CD14-positive monocyte (primary cell): ENCODE data around the gene DDX27. TPM values are rescaled to one million over a fixed set of nuclear protein-coding genes. Genes with fewer than 3 reads are reported as not detected.

Experiments used
- DNase-seq, 3 donors: peaks; one replicate each; pipeline ENCODE4 v3.0.0-alpha.2; 2011 to 2022
- H2AFZ ChIP-seq: 2 replicates; pipeline ENCODE4 v1.6.0; 2012; ENCODE audit warnings: mild to moderate bottlenecking, low read depth, low read length, inconsistent platforms; ENCODE audit not compliant: insufficient read depth, poor library complexity, severe bottlenecking
- H3K27ac ChIP-seq, 2 donors: 1 replicate in 1 of 2; 2 replicates in 1 of 2; pipeline ENCODE4 v1.5.1; 2012 to 2013; ENCODE audit warnings: low read length in 2 of 2, control low read depth in 1 of 2, inconsistent platforms in 1 of 2, low read depth in 1 of 2, mild to moderate bottlenecking in 1 of 2
- H3K27me3 ChIP-seq, 2 donors: one replicate each; pipeline versions ENCODE4 v1.6.0 to v1.6.1; 2011 to 2013; ENCODE audit warnings: low read length in 2 of 2; ENCODE audit not compliant: control insufficient read depth in 2 of 2, insufficient read depth in 2 of 2
- H3K36me3 ChIP-seq, 2 donors: replicated peaks in 1 of 2; 1 replicate in 1 of 2; 2 replicates in 1 of 2; pipeline versions ENCODE4 v1.5.1 to v1.6.1; 2012 to 2013; ENCODE audit warnings: low read length in 2 of 2, control low read depth in 1 of 2, inconsistent platforms in 1 of 2, mild to moderate bottlenecking in 1 of 2; ENCODE audit not compliant: insufficient read depth in 2 of 2, control insufficient read depth in 1 of 2
- H3K4me1 ChIP-seq, 2 donors: 1 replicate in 1 of 2; 2 replicates in 1 of 2; pipeline versions ENCODE4 v1.5.1 to v1.6.1; 2012 to 2013; ENCODE audit warnings: low read length in 2 of 2, control low read depth in 1 of 2, inconsistent platforms in 1 of 2, mild to moderate bottlenecking in 1 of 2, moderate library complexity in 1 of 2; ENCODE audit not compliant: insufficient read depth in 2 of 2, control insufficient read depth in 1 of 2
- H3K4me2 ChIP-seq: replicated peaks from 2 replicates; pipeline ENCODE3; 2012; ENCODE audit warnings: low read length, moderate library complexity, mild to moderate bottlenecking; ENCODE audit not compliant: poor library complexity, severe bottlenecking; ENCODE audit errors: extremely low read depth
- H3K4me3 ChIP-seq, 3 experiments: fragments of 200-600 bp in 1 of 3; sonication (generic) in 1 of 3; replicated peaks in 1 of 3; 1 replicate in 2 of 3; 2 replicates in 1 of 3; pipeline ENCODE4 v1.5.1; 2011 to 2013; ENCODE audit warnings: low read length in 3 of 3, mild to moderate bottlenecking in 3 of 3, control low read depth in 2 of 3, low read depth in 2 of 3, inconsistent platforms in 1 of 3, moderate library complexity in 1 of 3
- H3K79me2 ChIP-seq: 2 replicates; pipeline ENCODE4 v1.6.0; 2012; ENCODE audit warnings: mild to moderate bottlenecking, control low read depth, inconsistent platforms, low read length, moderate library complexity; ENCODE audit not compliant: insufficient read depth
- H3K9ac ChIP-seq: 2 replicates; pipeline ENCODE4 v1.6.0; 2017; ENCODE audit warnings: low read length, mild to moderate bottlenecking; ENCODE audit not compliant: insufficient read depth, poor library complexity, severe bottlenecking
- H3K9me3 ChIP-seq, 2 donors: replicated peaks in 1 of 2; 1 replicate in 1 of 2; 2 replicates in 1 of 2; pipeline versions ENCODE4 v1.5.1 to v1.6.1; 2012 to 2013; ENCODE audit warnings: low read length in 2 of 2, control low read depth in 1 of 2; ENCODE audit not compliant: control insufficient read depth in 1 of 2, insufficient read depth in 1 of 2
- H4K20me1 ChIP-seq: 2 replicates; pipeline ENCODE4 v1.6.0; 2012; ENCODE audit warnings: mild to moderate bottlenecking, low read length, control low read depth, moderate library complexity; ENCODE audit not compliant: insufficient read depth
- H3K27ac Mint-ChIP-seq, 7 donors: one replicate each; pipeline ENCODE4 v1.8.0; 2020; ENCODE audit warnings: mild to moderate bottlenecking in 7 of 7, mixed read lengths in 7 of 7, moderate library complexity in 6 of 7, inconsistent platforms in 2 of 7
- H3K27me3 Mint-ChIP-seq, 3 donors: one replicate each; pipeline ENCODE4 v1.8.0; 2021 to 2022; ENCODE audit warnings: low read depth in 3 of 3, mild to moderate bottlenecking in 3 of 3, mixed read lengths in 3 of 3, moderate library complexity in 3 of 3, inconsistent platforms in 1 of 3
- H3K36me3 Mint-ChIP-seq, 2 donors: one replicate each; pipeline ENCODE4 v1.8.0; 2020; ENCODE audit warnings: mixed read lengths in 2 of 2, inconsistent platforms in 1 of 2, mild to moderate bottlenecking in 1 of 2
- H3K4me1 Mint-ChIP-seq: one replicate; pipeline ENCODE4 v1.8.0; 2020; ENCODE audit warnings: mild to moderate bottlenecking, mixed read lengths
- H3K4me3 Mint-ChIP-seq, 2 donors: one replicate each; pipeline ENCODE4 v1.8.0; 2020; ENCODE audit warnings: mild to moderate bottlenecking in 2 of 2, mixed read lengths in 2 of 2, moderate library complexity in 1 of 2
- H3K9me3 Mint-ChIP-seq, 7 donors: one replicate each; pipeline ENCODE4 v1.8.0; 2020 to 2022; ENCODE audit warnings: mixed read lengths in 7 of 7, mild to moderate bottlenecking in 6 of 7, moderate library complexity in 6 of 7, inconsistent platforms in 2 of 7
- WGBS: methylation state at CpG from one replicate; pipeline ENCODE4 v1.1.5; 2013; ENCODE audit warnings: missing lambda C conversion rate; ENCODE audit not compliant: insufficient coverage; 5-methylcytosine and 5-hydroxymethylcytosine counted together
- intact Hi-C, 2 donors: fragments of 100-400 bp; cut with micrococcal nuclease; formaldehyde crosslinking; loops; one replicate each; pipeline versions ENCODE4 v1.15.0 to v1.15.1; 2023
- polyA plus RNA-seq, 3 donors: library from polyadenylated mRNA; depleted of rRNA in 1 of 3; unstranded in 2 of 3; stranded (reverse) in 1 of 3; fragments of 300-500 nt in 2 of 3; fragments of >200 nt in 1 of 3; fragmentation: Illumina TruSeq in 2 of 3; gene quantifications; 1 replicate in 2 of 3; 2 replicates in 1 of 3; pipeline ENCODE4 v1.2.3, GENCODE V29; 2012 to 2021
- TF ChIP-seq, protein P1 (sequence below): fragments of 200-600 bp; IDR thresholded peaks from one replicate; pipeline ENCODE4 v1.8.0; 2022; ENCODE audit warnings: antibody characterized with exemption, mild to moderate bottlenecking

DDX27 gene
- polyA plus RNA-seq, 3 donors = 13.8 to 31.5 (median 17.7) TPM

- Histone ChIP-seq H3K27me3 (no peaks in the 10 kb centered on the region), H4K20me1 (no peaks in the 10 kb centered on the region), H3K27ac (no peak overlapping the region), H3K4me3 (no peak overlapping the region), H3K79me2 (peaks cover 4% of the 10 kb centered on the region), H3K4me1 (peaks cover 11 to 13% of the 10 kb centered on the region in 2 donors), H3K9me3 (peaks cover 0 to 5% of the 10 kb centered on the region in 2 donors), H3K36me3 (no peaks in the 10 kb centered on the region), H3K9ac (no peak overlapping the region), H2AFZ (no peak overlapping the region), H3K4me2 (no peak overlapping the region)
- peaks cover 6 to 12% (median 6%) of the 10 kb centered on the region in 7 donors for H3K9me3 Mint-ChIP-seq
- H3K4me3 Mint-ChIP-seq = no peak overlapping the region
- no peak for DNase-seq
- peaks cover 0 to 2% (median 0%) of the 10 kb centered on the region in 3 donors for H3K27me3 Mint-ChIP-seq
- TF ChIP-seq, protein P1, sequence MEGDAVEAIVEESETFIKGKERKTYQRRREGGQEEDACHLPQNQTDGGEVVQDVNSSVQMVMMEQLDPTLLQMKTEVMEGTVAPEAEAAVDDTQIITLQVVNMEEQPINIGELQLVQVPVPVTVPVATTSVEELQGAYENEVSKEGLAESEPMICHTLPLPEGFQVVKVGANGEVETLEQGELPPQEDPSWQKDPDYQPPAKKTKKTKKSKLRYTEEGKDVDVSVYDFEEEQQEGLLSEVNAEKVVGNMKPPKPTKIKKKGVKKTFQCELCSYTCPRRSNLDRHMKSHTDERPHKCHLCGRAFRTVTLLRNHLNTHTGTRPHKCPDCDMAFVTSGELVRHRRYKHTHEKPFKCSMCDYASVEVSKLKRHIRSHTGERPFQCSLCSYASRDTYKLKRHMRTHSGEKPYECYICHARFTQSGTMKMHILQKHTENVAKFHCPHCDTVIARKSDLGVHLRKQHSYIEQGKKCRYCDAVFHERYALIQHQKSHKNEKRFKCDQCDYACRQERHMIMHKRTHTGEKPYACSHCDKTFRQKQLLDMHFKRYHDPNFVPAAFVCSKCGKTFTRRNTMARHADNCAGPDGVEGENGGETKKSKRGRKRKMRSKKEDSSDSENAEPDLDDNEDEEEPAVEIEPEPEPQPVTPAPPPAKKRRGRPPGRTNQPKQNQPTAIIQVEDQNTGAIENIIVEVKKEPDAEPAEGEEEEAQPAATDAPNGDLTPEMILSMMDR = no peak
- H3K4me1 Mint-ChIP-seq = peaks cover 10% of the 10 kb centered on the region
- H3K36me3 Mint-ChIP-seq = peaks cover 0 to 2% of the 10 kb centered on the region in 2 donors
- intact Hi-C loops = loop anchor here in 1 of 2 donors (10.0 kb wide), 1 partner anchor 80 kb away; no protein-coding TSS in a partner anchor
- H3K27ac Mint-ChIP-seq = no peak overlapping the region
These were observed 4.6 kb upstream of the DDX27 start for GRCh38 chr20:49214571-49214970.

DNA sequence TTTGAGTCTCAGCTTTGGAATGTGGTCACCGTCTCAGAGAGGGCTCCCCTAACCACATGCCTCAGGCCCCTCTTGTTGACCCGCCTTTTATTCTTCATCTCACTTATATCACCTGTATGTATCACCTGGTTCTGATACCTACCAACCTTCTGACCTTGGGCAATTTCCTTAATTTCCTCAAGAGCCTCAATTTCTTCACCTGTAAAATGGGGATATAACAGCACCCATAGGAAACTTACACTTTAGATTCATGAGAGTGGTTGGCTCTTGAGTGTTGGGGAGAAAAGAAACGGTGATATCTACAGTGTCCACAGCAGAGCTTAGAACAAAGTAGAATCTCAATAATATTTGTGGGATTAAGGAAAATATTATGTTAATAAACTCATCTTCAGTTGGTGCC is 4.0 kb upstream of the DDX27 start:
- Histone ChIP-seq H3K27ac (no peak overlapping the region), H3K9me3 (no peaks in the 10 kb centered on the region), H3K4me2 (no peak overlapping the region), H3K79me2 (peaks cover 10% of the 10 kb centered on the region), H3K9ac (no peak overlapping the region), H3K36me3 (no peaks in the 10 kb centered on the region), H2AFZ (no peak overlapping the region), H4K20me1 (no peaks in the 10 kb centered on the region), H3K27me3 (no peaks in the 10 kb centered on the region), H3K4me1 (peaks cover 17 to 19% of the 10 kb centered on the region in 2 donors), H3K4me3 (no peak overlapping the region)
- Mint-ChIP-seq H3K36me3 (peaks cover 0 to 2% of the 10 kb centered on the region in 2 donors), H3K27ac (no peak overlapping the region), H3K4me1 (peaks cover 17% of the 10 kb centered on the region), H3K27me3 (peaks cover 0 to 2% (median 0%) of the 10 kb centered on the region in 3 donors), H3K4me3 (no peak overlapping the region), H3K9me3 (peaks cover 1 to 9% (median 3%) of the 10 kb centered on the region in 7 donors)
- intact Hi-C loops = loop anchor here in 1 of 2 donors (10.0 kb wide), 1 partner anchor 80 kb away; no protein-coding TSS in a partner anchor
- no peak for DNase-seq
- WGBS = 100% methylated on average over 1 of the region's 3 CpGs
- TF ChIP-seq, protein P1 = no peak
